ENCODE data around the gene OSBPL7. TPM values are rescaled to one million over a fixed set of nuclear protein-coding genes. Genes with fewer than 3 reads are reported as not detected.

The OSBPL7 gene
- total and polyA plus RNA-seq, 2 of the 13 experiments (the other 11 are each of a cell fraction or from before 2014, with no cell fraction given), result 4.7 to 6.6 TPM

DNA sequence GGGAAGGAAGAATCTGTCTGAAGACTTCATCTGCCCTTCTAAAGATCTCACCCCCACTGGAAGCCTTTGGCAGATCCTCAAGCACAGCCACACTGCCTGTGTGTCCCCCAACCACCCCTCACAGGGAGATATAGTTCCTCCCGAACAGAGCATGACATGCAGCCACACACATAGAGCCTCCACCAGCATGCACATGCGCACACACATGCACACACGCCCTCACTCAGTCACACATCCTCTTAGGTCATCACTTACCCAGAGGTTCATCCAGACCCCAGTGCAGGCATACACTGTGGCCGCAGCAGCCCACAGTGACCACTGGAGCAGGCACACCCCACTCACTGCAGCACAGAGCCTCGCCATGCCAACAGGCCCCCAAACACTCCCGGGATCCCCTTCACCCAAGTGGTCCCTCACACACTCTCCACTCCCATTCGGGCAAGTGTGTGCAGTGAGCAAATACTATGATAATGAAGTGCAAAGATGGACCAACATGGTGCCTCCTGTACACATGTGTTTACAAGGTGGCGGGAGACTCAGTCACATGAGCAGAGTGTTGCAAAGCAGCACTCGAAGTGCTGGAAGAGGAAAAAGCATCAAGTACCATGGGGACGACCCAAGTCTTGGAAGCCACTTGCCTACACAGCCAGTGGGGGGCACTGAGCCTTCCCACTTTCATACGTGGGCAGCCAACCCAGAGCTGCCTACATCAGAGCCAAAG is 46.4 kb upstream of the OSBPL7 start:
- ChIA-PET CTCF (ENCODE audit: low intra/inter-chr PET ratio, low total read pairs) (no interaction called here), POLR2A (no interaction called here)
- Histone ChIP-seq H3K4me2 (ENCODE audit: low read depth, low read length) (no peak overlapping the region), H3K27me3 (ENCODE audit: control insufficient read depth in 1 of 2, insufficient read depth in 2 of 2, low read length in 2 of 2) (peaks cover 5 to 26% of the 10 kb centered on the region in 2 experiments), H4K20me1 (ENCODE audit: insufficient read depth, low read length) (no peaks in the 10 kb centered on the region), H3K9me3 (ENCODE audit: low read length) (no peaks in the 10 kb centered on the region), H3K79me2 (ENCODE audit: insufficient read depth, low read length) (no peaks in the 10 kb centered on the region), H3K27ac (ENCODE audit: extremely low read length, insufficient read depth, low read length) (no peak overlapping the region), H3K36me3 (replicated peaks in 1 of 2; ENCODE audit: control insufficient read depth in 1 of 2, insufficient read depth in 2 of 2, low read length in 2 of 2) (no peaks in the 10 kb centered on the region), H3K4me1 (ENCODE audit: insufficient read depth, low read length) (peaks cover 3% of the 10 kb centered on the region), H3K9ac (ENCODE audit: insufficient read depth, low read depth, low read length) (no peak overlapping the region), H3K4me3 (replicated peaks in 1 of 3; ENCODE audit: insufficient read depth in 1 of 3, low read depth in 2 of 3, low read length in 3 of 3) (no peak overlapping the region), H2AFZ (ENCODE audit: low read length) (no peak overlapping the region)
- DNase-seq (ENCODE audit: low spot score), result no peak
- FAIRE-seq, result no peak
- TF ChIP-seq TCF7 (IDR thresholded peaks at IDR 0.05; ENCODE audit: low read depth) (no peak), IRF2 (CRISPR knock-in tag; IDR thresholded peaks at IDR 0.05) (no peak), HNRNPL (IDR thresholded peaks at IDR 0.05; ENCODE audit: low read depth, low read length) (no peak), YEATS2 (CRISPR knock-in tag; IDR thresholded peaks at IDR 0.05; ENCODE audit: borderline replicate concordance) (no peak), JDP2 (CRISPR knock-in tag; IDR thresholded peaks at IDR 0.05; ENCODE audit: borderline replicate concordance) (no peak)
- intact Hi-C loops (cut with micrococcal nuclease; ENCODE audit: unreplicated experiment), result no loop called here
- ATAC-seq, result no peak
- in situ Hi-C loops (cut with HindIII; ENCODE audit: extremely low pct_ligation_motif_present, low pct_unique_long_range_greater_than_20kb), result no loop called here
- BruUV-seq (replicated peaks), result no TSS peak
- 47% methylated on average over 11 of the region's 11 CpGs for WGBS (ENCODE audit: low lambda C conversion rate)

DNA sequence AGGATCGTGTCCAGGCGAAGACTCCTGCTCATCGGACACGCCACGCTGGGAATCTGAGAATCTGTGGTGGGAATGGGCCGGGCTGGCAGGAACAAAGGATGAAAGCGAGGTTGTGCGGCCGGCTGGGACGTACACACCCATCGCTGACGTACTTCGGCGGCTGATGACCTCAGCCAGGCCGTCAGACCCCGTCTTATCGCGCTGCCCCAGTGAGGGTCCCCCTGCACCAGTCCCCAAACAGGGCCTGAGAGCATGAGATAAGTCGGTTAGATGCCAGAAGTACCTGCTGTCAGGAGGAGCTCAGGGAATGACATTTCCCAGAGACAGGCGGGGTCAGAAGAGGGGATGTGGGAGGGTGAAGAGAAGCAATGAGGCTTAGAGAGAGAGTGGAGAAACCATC is 45.3 kb upstream of the OSBPL7 start:
- in situ Hi-C loops (cut with HindIII; ENCODE audit: extremely low pct_ligation_motif_present, low pct_unique_long_range_greater_than_20kb) (no loop called here), intact Hi-C loops (cut with micrococcal nuclease; ENCODE audit: unreplicated experiment) (no loop called here)
- H3K9me3 ChIP-seq (ENCODE audit: low read length), result no peaks in the 10 kb centered on the region
- peaks cover 5 to 18% of the 10 kb centered on the region in 2 experiments; a peak in 3 of 5 replicates for H3K27me3 ChIP-seq (ENCODE audit: control insufficient read depth in 1 of 2, insufficient read depth in 2 of 2, low read length in 2 of 2)
- ATAC-seq, result no peak
- H3K4me2 ChIP-seq (ENCODE audit: low read depth, low read length), result no peak overlapping the region
- BruUV-seq (replicated peaks), result no TSS peak
- no peak for DNase-seq (ENCODE audit: low spot score)
- ChIA-PET CTCF (ENCODE audit: low intra/inter-chr PET ratio, low total read pairs) (no interaction called here), POLR2A (no interaction called here)
- peaks cover 14% of the 10 kb centered on the region for H3K4me1 ChIP-seq (ENCODE audit: insufficient read depth, low read length)
- H4K20me1 ChIP-seq (ENCODE audit: insufficient read depth, low read length), result no peaks in the 10 kb centered on the region
- no peaks in the 10 kb centered on the region for H3K79me2 ChIP-seq (ENCODE audit: insufficient read depth, low read length)
- H3K9ac ChIP-seq (ENCODE audit: insufficient read depth, low read depth, low read length), result no peak overlapping the region
- H3K27ac ChIP-seq (ENCODE audit: extremely low read length, insufficient read depth, low read length), result no peak overlapping the region
- H3K36me3 ChIP-seq (replicated peaks in 1 of 2; ENCODE audit: control insufficient read depth in 1 of 2, insufficient read depth in 2 of 2, low read length in 2 of 2), result no peaks in the 10 kb centered on the region
- no peak overlapping the region for H2AFZ ChIP-seq (ENCODE audit: low read length)
- no peak overlapping the region for H3K4me3 ChIP-seq (replicated peaks in 1 of 3; ENCODE audit: insufficient read depth in 1 of 3, low read depth in 2 of 3, low read length in 3 of 3)
- FAIRE-seq, result no peak
- 59% methylated on average over 20 of the region's 20 CpGs for WGBS (ENCODE audit: low lambda C conversion rate)
- TF ChIP-seq BHLHE40 (IDR thresholded peaks at IDR 0.05; ENCODE audit: low read length), result no peak

All from HepG2 (cell line).